ENCODE data around the gene FAS. TPM values are rescaled to one million over a fixed set of nuclear protein-coding genes. Genes with fewer than 3 reads are reported as not detected.

FAS gene
- total RNA-seq, 2 experiments from 2014 or later: 23.8 to 28.2 TPM

GRCh38 chr10:89043052-89043451, 52.5 kb downstream of the FAS start:
- H3K27ac Mint-ChIP-seq: no peak overlapping the region
- CTCF ChIA-PET: no interaction called here
- ATAC-seq (ENCODE audit: poor library complexity): no peak
- intact Hi-C loops (cut with DNase I, micrococcal nuclease): no loop called here
- H3K4me1 Mint-ChIP-seq (ENCODE audit: low read depth): no peaks in the 10 kb centered on the region
- no peaks in the 10 kb centered on the region for H3K27me3 Mint-ChIP-seq
- H3K4me3 ChIP-seq (ENCODE audit: low read length): no peak overlapping the region
- H3K9me3 Mint-ChIP-seq: no peaks in the 10 kb centered on the region
- no peaks in the 10 kb centered on the region for H3K36me3 Mint-ChIP-seq (ENCODE audit: low read depth)
- no peak for DNase-seq
- H3K9me3 ChIP-seq (ENCODE audit: control insufficient read depth in 1 of 2, insufficient read depth in 1 of 2, low read length in 2 of 2): no peaks in the 10 kb centered on the region
- no peaks in the 10 kb centered on the region for H3K36me3 ChIP-seq (ENCODE audit: insufficient read depth, low read length)
- no peak for TF ChIP-seq CTCF (IDR thresholded peaks at IDR 0.05)
- POLR2A ChIA-PET: no interaction called here
- no peaks in the 10 kb centered on the region for H3K4me1 ChIP-seq (ENCODE audit: insufficient read depth, low read length)
- H3K4me3 Mint-ChIP-seq: no peak overlapping the region
- no peak overlapping the region for H3K27ac ChIP-seq (ENCODE audit: low read depth in 1 of 2, low read length in 2 of 2)
- no peaks in the 10 kb centered on the region for H3K27me3 ChIP-seq (ENCODE audit: control insufficient read depth in 1 of 2, insufficient read depth in 2 of 2, low read length in 2 of 2)

GRCh38 chr10:89047397-89047796, 56.8 kb downstream of the FAS start:
- Histone ChIP-seq H3K4me3 (ENCODE audit: low read length) (no peak overlapping the region), H3K27ac (ENCODE audit: low read depth in 1 of 2, low read length in 2 of 2) (no peak overlapping the region), H3K4me1 (ENCODE audit: insufficient read depth, low read length) (no peaks in the 10 kb centered on the region), H3K27me3 (ENCODE audit: control insufficient read depth in 1 of 2, insufficient read depth in 2 of 2, low read length in 2 of 2) (no peaks in the 10 kb centered on the region), H3K36me3 (ENCODE audit: insufficient read depth, low read length) (no peaks in the 10 kb centered on the region), H3K9me3 (ENCODE audit: control insufficient read depth in 1 of 2, insufficient read depth in 1 of 2, low read length in 2 of 2) (no peaks in the 10 kb centered on the region)
- Mint-ChIP-seq H3K4me1 (ENCODE audit: low read depth) (no peaks in the 10 kb centered on the region), H3K9me3 (no peaks in the 10 kb centered on the region), H3K4me3 (no peak overlapping the region), H3K36me3 (ENCODE audit: low read depth) (no peaks in the 10 kb centered on the region), H3K27me3 (no peaks in the 10 kb centered on the region), H3K27ac (no peak overlapping the region)
- ChIA-PET CTCF (no interaction called here), POLR2A (no interaction called here)
- intact Hi-C loops (cut with DNase I, micrococcal nuclease): no loop called here
- no peak for TF ChIP-seq CTCF (IDR thresholded peaks at IDR 0.05)
- no peak for DNase-seq
- ATAC-seq (ENCODE audit: poor library complexity): no peak

- H3K27me3 ChIP-seq (ENCODE audit: control insufficient read depth in 1 of 2, insufficient read depth in 2 of 2, low read length in 2 of 2): no peaks in the 10 kb centered on the region
- no peak for TF ChIP-seq CTCF (IDR thresholded peaks at IDR 0.05)
- no peak overlapping the region for H3K4me3 ChIP-seq (ENCODE audit: low read length)
- DNase-seq (no peak), ATAC-seq (ENCODE audit: poor library complexity) (no peak)
- H3K4me3 Mint-ChIP-seq: no peak overlapping the region
- H3K9me3 Mint-ChIP-seq: no peaks in the 10 kb centered on the region
- H3K4me1 ChIP-seq (ENCODE audit: insufficient read depth, low read length): no peaks in the 10 kb centered on the region
- H3K9me3 ChIP-seq (ENCODE audit: control insufficient read depth in 1 of 2, insufficient read depth in 1 of 2, low read length in 2 of 2): no peaks in the 10 kb centered on the region
- H3K4me1 Mint-ChIP-seq (ENCODE audit: low read depth): no peaks in the 10 kb centered on the region
- H3K36me3 Mint-ChIP-seq (ENCODE audit: low read depth): no peaks in the 10 kb centered on the region
- intact Hi-C loops (cut with DNase I, micrococcal nuclease): no loop called here
- no peak overlapping the region for H3K27ac Mint-ChIP-seq
- H3K36me3 ChIP-seq (ENCODE audit: insufficient read depth, low read length): no peaks in the 10 kb centered on the region
- POLR2A ChIA-PET: no interaction called here
- H3K27me3 Mint-ChIP-seq: no peaks in the 10 kb centered on the region
- H3K27ac ChIP-seq (ENCODE audit: low read depth in 1 of 2, low read length in 2 of 2): no peak overlapping the region
- CTCF ChIA-PET: no interaction called here
Measured at GRCh38 chr10:89051593-89051992, 61.0 kb downstream of the FAS start.
